ENCODE measurements around the gene NBAS. TPM values are rescaled to one million over a fixed set of nuclear protein-coding genes. Genes with fewer than 3 reads are reported as not detected.

Gene NBAS
- total and polyA plus RNA-seq, 9 donors: 25.8 to 48.9 (median 43.4) TPM

DNA sequence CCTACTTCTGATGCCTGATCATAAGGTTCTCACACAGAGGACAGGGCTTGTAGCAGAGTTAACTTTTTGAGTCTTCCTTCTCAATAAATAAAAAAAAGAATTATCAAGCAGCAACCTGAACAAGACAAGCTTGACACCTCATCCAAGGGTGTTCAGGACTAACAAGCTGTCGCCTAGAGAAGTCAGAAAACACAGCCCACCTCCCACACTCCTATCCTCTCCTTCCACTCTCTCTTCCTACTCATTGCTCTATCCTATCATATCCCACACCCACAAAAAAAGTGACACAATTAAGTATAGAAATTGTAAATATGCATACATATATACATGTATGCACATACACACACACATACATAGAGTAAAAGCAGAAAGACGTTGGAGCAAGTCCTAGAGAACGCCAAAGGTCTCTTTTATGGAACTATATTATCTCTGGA is 5.4 kb downstream of the NBAS start:
- intact Hi-C loops (cut with DNase I): no loop called here
- no peaks in the 10 kb centered on the region for H3K9me3 ChIP-seq
- DNase-seq: no peak
- peaks cover 2% of the 10 kb centered on the region for H3K4me1 ChIP-seq (ENCODE audit: insufficient read depth)
- H3K4me3 ChIP-seq: no peak overlapping the region
- no peak overlapping the region for H3K27ac ChIP-seq
- H3K27me3 ChIP-seq: no peaks in the 10 kb centered on the region
- no peaks in the 10 kb centered on the region for H3K36me3 ChIP-seq
- no peak for TF ChIP-seq POLR2A (IDR thresholded peaks at IDR 0.05)
- TF ChIP-seq CTCF (IDR thresholded peaks at IDR 0.05): no peak
- TF ChIP-seq EP300 (IDR thresholded peaks at IDR 0.05): no peak
- 90 to 92% (median 90%) methylated on average over 3 of the region's 3 CpGs for WGBS, 3 donors

- no peak for DNase-seq
- 87 to 89% (median 87%) methylated on average over 5 of the region's 5 CpGs for WGBS, 3 donors
- no peaks in the 10 kb centered on the region for H3K27me3 ChIP-seq
- TF ChIP-seq POLR2A (IDR thresholded peaks at IDR 0.05) (no peak), EP300 (IDR thresholded peaks at IDR 0.05) (no peak), CTCF (IDR thresholded peaks at IDR 0.05) (no peak)
- H3K27ac ChIP-seq: no peak overlapping the region
- no peak overlapping the region for H3K4me3 ChIP-seq
- H3K4me1 ChIP-seq (ENCODE audit: insufficient read depth): peaks cover 2% of the 10 kb centered on the region
- H3K9me3 ChIP-seq: no peaks in the 10 kb centered on the region
- intact Hi-C loops (cut with DNase I): no loop called here
- H3K36me3 ChIP-seq: no peaks in the 10 kb centered on the region
Measured at GRCh38 chr2:15554525-15555218, 6.5 kb downstream of the NBAS start.

GRCh38 chr2:15553951-15554350 is 7.2 kb downstream of the NBAS start:
- H3K9me3 ChIP-seq: no peaks in the 10 kb centered on the region
- TF ChIP-seq CTCF (IDR thresholded peaks at IDR 0.05): no peak
- no peak for TF ChIP-seq EP300 (IDR thresholded peaks at IDR 0.05)
- TF ChIP-seq POLR2A (IDR thresholded peaks at IDR 0.05): no peak
- intact Hi-C loops (cut with DNase I): no loop called here
- H3K27ac ChIP-seq: no peak overlapping the region
- 87 to 93% (median 90%) methylated on average over 3 of the region's 3 CpGs for WGBS, 3 donors
- no peaks in the 10 kb centered on the region for H3K27me3 ChIP-seq
- H3K4me1 ChIP-seq (ENCODE audit: insufficient read depth): peaks cover under 1% of the 10 kb centered on the region
- no peaks in the 10 kb centered on the region for H3K36me3 ChIP-seq
- DNase-seq: no peak
- H3K4me3 ChIP-seq: no peak overlapping the region

- H3K27me3 ChIP-seq: no peaks in the 10 kb centered on the region
- no peak overlapping the region for H3K4me3 ChIP-seq
- H3K27ac ChIP-seq: no peak overlapping the region
- DNase-seq: no peak
- H3K36me3 ChIP-seq: no peaks in the 10 kb centered on the region
- WGBS, 3 donors: 88 to 95% (median 93%) methylated on average over 1 of the region's 1 CpG
- H3K4me1 ChIP-seq (ENCODE audit: insufficient read depth): no peaks in the 10 kb centered on the region
- intact Hi-C loops (cut with DNase I): no loop called here
- no peaks in the 10 kb centered on the region for H3K9me3 ChIP-seq
- TF ChIP-seq POLR2A (IDR thresholded peaks at IDR 0.05): no peak
- TF ChIP-seq CTCF (IDR thresholded peaks at IDR 0.05): no peak
- no peak for TF ChIP-seq EP300 (IDR thresholded peaks at IDR 0.05)
Measured at GRCh38 chr2:15553519-15553918, 7.6 kb downstream of the NBAS start.

All from ovary (tissue), 9 donors.